HG03520 (cell line): Measurements from ENCODE around the gene PDLIM3.
A peak's percentile ranks its signal among the peaks of the same experiment; 100 is the strongest.
"Not testable (repeated sequence)": the region's sequence is repeated elsewhere in the genome, so short reads cannot be mapped to it uniquely, and the experiment has no call there.

ENCODE experiments used
- ATAC-seq: cut with Tn5 transposase; IDR thresholded peaks from one replicate; pipeline ENCODE4 v1.9.1; 2021; ENCODE audit warnings: mild to moderate bottlenecking, moderate library complexity; ENCODE audit not compliant: unreplicated experiment

PDLIM3 gene

DNA sequence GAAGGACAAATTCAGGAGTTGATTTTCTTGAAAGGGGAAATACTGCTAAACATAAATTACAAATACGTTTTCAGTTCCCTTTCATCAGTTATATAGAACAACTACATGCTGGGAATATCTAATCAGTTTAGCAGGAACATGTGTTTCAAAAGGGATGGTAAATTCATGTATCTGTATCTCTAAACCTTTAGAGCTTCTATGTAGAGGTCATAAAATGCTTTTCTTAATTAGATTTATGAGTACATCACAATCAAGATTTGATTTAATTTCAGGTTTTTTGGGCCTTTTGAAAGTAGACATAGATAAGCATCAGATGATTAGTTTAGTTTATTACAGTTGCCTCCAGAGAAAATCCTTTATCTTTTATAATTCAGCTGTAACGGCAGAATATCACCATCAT is 12.9 kb downstream of the PDLIM3 start:
- no peak for ATAC-seq

DNA sequence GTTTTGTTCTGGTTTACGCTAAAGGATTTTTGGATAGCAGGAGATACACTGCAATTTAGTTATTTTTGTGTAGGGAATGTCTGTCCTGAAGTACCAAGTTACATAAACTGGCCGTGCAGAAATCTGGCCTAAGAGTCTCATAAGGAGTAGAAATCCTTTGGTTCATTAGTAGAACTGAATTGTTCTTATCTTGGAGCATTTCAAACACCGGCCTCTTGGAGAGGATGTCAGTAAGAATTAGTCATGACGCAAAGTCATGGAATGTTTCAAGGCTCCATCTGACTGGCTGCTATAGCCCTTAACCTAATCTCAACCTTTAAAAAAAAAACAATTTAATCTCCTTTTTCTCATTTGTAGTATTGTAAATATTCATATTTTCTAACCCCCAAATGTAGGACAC is 15.2 kb downstream of the PDLIM3 start:
- no peak for ATAC-seq

DNA sequence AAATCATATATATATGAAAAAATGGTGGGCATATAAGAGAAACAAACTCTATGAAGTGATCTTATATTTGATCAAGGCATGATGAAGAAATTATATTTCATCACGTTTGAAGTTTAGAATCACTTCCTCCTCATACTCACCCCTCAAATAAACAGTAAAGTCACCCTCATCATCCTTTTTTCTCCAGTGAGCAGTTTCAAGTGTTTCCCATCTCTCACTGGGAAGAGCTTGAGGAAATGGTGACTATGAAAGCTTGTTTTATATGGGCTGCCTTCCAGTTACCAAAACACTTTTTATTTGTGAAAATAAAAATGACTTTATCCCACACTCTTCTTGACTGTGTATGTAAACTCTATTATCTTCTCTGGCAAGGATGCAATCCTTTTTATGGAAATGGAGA is 16.8 kb downstream of the PDLIM3 start:
- ATAC-seq: no peak

DNA sequence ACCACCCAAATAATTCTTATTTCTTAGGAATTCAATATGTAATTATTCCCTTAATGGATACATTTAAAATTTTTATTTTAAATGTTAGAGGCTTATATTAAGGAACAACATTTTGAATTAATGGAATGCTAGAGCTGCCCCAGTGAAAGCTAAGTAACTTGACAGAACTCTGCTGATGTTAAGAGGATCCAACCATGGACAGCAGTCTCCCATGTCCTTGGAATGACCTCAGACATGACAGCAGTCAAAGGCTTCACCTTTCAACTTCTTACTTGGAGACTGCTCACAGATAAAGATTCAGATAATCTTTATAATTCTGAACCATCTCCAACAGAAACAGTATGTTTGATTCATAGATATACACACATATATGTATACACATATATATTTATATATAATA is 17.2 kb downstream of the PDLIM3 start:
- ATAC-seq: no peak

DNA sequence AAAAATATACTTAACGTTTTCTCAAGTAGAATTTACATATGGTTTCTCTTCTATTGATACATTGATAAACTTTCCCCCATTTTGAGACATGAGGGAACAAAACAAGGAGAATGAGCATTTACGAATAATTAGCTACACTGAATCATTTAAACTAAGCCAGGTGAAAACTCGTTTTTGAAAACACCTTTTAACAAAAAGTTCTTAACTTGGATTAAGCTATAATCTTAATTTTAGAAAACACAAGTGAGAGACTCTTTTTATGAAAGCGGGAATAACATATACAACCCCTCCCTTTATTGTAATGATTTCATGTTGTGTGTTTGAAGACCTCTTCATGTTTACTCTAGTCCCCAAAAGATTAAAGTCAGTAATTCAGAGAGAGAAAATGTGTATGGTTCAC is 20.1 kb downstream of the PDLIM3 start:
- ATAC-seq: no peak

DNA sequence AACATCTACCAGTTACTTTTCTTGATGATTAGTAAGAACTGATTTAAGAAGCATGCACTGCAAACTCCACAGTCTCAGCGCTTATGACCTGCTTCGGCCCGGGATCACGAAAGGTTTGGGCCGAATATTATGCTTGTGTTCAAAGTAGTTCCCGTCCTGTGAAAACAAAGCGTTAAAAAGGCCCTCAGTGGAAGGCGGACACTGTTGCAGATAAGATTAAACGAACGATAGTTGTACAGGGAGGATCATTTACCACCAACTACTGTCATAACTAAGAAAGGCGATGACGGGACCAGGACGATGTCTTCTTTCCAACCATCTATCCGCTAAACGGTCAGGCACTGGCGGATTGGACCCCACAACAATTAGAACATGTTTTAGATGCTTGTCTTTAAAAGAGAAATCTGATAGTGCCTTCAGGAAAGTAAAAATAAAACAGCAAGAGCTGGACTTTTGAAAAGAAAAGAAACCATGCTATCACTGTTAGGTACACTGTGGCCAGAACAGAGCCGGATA is 21.1 kb downstream of the PDLIM3 start:
- no peak for ATAC-seq

DNA sequence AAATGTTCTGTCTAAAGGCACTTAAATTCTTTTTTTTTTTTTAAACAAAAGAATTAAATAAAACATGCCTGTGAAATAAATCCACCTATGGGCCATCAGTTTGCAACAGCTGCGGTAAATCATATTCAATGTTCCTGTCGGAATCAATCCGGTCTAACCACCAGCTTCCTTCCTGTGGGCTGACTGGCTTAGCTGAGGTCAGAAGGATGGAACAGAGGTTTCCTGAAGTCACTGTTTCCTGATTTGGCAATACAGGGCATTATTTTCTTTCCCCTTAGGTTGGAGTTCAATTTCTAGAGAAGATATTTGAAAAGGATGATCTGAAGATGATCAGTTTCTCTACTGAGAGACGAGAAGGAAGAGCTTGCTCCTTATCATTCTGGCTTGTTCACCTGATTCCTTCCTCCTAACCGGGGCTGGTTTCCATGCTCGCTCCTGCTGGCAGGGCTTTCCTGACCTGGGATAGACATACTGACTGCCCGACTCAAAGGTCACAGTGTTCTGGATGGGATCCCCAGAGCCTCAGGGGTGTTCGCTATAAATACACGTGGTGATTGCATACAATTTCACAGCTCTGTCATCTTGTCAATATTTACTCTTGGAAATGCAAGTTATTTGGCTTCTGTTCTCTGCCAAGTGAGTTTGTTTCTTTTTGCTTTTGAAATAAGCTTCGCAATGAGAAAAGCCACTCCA is 21.7 kb downstream of the PDLIM3 start:
- no peak for ATAC-seq

DNA sequence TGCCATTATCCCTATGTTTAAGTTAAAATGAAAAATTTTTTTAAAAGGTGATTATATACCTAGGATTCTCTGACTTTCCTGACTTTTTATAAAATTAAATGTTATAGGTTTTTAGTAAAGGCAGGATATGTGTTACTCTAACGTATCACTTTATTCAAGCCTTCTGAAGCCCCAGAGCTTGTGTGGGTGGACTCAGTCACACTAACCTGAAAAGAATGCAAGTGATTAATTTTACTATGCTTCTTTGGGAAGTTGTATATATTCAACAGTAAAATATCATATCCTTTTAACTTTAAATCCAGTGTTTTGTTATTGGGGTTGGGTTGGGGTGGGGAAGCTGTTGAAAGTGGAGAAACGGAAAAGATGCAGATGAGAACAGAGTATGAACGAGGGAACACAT is 22.8 kb downstream of the PDLIM3 start:
- ATAC-seq: no peak

DNA sequence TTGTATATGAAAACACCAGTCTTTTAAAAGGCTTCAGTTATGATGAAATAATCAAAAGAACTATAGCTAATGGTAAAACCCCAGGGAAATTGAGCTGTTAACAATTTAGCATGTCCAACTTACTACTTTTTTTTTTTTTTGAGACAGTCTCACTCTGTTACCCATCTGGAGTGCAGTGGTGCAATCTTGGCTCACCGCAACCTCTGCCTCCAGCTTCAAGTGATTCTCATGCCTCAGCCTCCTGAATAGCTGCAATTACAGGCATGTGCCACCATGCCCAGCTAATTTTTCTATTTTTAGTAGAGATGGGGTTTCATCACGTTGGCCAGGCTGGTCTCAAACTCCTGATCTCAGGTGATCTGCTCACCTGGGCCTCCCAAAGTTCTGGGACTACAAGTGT is 24.1 kb downstream of the PDLIM3 start:
- ATAC-seq: not testable (repeated sequence)

DNA sequence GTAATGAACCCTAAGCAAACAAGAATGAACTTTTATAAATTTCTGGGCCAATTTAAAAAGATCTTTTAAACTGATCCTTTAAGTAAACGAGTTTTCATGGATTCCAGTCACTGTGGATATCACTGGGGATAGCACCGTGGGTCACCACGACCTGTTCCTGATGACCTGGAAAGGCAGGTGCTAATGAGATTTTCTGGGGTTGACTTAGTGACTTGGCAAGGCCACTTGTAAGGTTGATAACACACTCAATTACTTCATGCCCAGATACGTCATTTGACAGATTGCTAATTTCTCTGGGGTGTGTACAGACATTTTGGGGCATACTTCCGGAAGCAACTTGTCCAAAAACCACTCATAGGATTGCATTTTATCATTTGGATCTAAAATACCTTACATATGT is 24.5 kb downstream of the PDLIM3 start:
- ATAC-seq: no peak

DNA sequence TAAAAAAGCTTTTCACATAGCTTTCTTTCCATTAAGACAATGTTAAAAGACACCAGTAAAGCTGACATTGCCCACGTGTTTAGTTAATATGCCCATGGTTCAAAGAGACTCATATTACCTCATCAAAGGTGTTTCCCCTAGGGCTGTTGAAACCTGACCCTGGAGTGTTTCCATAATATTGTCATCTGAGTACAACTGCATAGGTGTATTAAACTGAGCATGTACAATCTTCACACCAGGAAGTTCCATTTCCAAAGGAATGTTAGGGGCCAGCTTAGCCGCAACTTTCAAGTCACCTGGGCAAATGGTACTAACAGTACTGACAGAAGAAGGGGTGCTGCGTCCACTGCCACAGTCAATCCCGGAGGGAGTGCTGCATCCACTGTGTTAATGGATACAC is 27.1 kb downstream of the PDLIM3 start:
- no peak for ATAC-seq

DNA sequence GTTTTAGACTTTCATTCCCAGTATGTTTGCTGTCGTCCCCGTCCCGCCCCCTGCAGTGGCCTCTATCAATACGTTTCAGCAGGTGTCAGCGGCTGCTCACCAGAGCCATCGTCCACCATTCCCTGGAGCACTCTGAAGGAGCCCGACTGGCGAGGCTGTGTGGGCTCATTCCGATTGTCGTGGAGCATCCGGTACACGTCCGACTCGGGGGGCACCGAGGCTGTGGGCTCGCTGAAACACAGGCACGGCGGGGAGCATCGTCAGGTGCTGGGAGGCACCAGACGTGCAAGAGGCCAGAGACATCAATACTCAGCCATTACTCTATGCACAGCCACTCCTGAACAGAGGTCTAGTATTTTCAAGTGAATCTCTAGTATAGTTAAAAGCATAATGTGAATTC is 28.9 kb downstream of the PDLIM3 start:
- ATAC-seq: no peak

DNA sequence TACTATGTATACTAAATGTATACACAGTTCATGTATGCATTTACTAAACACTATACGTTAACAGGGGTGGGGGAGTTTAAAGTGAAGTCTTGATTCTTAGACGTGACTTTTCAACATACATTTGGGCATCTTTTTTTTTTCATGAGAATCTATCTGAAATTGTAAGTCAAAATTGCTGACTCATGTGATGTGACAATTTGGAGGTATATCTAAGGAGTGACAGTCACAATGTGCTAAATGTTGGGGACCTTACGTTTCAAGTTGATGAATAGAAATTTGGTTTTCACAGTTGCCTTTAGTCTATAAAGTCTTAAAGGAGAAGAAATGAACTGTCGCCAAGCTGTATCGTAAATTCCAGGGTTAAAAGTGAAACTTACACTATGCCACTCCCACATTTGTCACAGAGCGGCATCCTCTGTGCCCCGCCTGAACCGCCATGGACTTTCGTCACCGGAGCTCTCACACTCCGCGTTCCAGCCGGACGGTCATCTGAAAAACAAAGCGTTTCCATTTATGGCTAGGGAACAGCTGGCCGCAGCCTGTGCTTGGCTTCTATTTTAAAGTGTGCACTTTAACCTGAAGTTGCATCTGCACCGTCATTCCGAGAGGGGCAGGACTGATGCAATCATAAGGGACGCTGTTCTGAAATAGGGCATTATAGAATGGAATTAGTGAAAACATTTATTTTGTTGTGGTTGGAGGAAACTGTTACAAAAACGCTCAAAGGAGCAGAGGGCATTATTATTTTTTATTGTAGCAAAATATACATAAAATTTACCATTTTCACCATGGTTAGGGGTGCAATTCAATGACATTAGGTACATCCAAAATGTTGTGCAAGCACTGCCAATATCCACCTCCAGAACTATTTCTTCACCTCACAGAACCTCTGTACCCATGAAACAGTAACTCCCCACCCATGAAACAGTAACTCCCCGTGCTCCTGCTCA is 30.9 kb downstream of the PDLIM3 start:
- ATAC-seq: no peak

DNA sequence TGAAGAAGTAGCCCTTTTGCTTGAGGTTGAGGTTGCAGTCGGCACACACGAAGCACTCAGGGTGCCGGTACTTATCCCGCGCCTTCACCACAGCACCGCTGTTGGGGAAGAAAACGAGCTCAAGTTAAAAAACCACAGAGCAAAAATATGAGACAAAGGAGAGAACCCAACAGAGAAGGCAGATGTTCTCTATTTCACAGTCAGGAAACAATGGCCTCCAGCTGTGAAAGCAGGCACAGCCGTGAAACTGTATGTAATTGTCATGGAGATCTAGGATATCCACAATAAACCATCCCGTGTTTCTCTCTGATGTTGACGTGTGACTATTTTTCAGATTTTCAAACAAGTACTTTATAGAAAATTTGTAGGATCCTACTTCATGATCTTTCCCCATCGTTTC is 32.9 kb downstream of the PDLIM3 start:
- no peak for ATAC-seq

DNA sequence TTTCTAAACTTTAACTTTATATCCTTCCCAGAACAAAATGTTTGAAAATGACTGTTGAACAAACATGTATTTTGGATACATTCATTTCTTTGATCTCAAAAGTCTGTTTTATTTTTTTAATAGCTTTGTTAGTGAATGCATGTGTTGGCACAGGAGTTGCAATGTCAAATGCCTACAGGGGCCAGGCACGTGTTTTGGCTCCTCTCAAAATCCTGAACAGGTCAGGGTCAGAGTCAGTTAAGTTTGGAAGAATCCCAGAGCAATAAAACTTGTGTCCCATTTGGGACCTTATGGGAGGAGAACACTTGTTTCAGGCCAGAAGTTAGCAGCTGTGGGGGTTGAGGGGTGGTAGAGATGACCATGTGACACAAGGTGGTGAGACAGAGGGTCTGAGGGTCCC is 34.7 kb downstream of the PDLIM3 start:
- no peak for ATAC-seq

DNA sequence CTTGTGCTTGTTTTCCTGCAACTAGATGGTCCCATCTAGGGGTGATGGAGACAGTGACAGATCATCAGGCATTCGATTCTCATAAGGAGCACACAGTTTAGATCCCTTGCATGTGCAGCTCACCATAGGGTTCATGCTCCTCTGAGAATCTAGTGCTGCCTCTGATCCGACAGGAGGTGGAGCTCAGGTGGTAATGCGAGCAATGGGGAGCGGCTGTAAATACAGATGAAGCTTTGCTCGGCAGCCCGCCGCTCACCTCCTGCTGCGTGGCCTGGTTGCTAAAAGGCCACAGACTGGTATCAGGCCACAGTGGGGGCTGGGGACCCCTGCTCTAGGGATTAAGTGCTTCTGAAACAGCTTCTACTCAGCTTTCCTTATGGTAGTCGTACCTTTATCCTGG is 35.3 kb downstream of the PDLIM3 start:
- no peak for ATAC-seq

DNA sequence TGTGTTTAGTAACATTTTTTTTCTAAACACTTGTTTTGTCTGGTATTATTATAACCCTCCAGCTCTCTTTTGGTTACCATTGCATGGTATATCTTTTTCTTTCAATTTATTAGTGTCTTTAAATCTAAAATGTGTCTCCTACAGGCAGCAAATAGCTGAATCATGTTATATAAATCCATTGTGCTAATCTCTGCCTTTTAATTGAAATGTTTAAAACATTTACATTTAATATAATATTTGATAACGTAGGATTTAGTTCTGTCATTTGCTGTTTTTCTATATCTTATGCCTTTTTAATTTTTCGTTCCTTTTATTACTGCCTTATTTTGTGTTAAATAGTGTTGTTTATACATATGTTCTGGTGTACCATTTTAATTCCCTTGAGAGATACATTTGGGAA is 46.7 kb downstream of the PDLIM3 start:
- ATAC-seq: no peak

DNA sequence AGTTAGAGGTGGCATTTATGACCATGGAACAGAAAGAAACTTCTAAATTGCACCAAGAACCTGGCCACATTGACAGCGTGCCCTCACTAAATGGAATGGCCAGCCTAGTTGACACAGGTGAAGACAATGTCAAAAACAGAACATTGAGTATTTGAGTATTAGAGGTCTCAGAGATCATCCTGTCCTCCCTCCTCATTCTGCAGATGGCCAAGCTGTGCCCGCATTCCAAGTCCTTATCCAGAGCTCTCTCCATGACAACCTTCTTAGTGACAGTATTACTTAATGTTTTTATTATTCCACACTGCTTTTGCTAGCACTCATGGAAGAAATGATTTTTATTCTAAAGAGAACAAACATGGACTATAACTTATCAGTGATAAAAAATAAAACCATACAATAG is 53.9 kb downstream of the PDLIM3 start:
- no peak for ATAC-seq

DNA sequence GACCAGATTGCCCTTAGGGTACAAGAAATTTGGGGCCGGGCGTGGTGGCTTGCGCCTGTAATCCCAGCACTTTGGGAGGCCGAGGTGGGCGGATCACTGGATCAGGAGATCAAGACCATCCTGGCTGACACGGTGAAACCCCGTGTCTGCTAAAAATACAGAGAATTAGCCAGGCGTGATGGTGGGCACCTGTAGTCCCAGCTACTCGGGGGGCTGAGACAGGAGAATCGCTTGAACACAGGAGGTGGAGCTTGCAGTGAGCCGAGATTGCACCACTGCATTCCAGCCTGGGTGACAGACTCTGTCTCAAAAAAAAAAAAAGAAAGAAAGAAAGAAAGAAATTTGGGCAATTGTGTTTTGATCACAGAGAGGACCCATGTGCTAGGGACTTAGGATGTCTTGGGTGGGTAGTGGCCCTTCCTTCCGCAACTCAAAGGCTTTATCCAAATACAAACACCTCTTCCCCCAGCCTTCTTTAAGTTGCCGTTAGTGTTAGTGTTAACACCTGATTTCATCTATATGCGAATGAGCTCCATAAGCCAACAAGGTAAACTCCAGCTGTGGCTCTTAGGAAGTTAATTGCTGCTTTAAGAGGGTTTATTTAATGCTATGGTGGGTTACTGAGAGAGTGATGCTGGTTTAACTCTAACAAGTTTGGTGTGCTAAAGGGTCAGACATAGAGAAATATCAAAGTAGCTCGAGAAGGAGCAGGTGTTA is 55.1 kb downstream of the PDLIM3 start:
- peak; percentile 9 for ATAC-seq

DNA sequence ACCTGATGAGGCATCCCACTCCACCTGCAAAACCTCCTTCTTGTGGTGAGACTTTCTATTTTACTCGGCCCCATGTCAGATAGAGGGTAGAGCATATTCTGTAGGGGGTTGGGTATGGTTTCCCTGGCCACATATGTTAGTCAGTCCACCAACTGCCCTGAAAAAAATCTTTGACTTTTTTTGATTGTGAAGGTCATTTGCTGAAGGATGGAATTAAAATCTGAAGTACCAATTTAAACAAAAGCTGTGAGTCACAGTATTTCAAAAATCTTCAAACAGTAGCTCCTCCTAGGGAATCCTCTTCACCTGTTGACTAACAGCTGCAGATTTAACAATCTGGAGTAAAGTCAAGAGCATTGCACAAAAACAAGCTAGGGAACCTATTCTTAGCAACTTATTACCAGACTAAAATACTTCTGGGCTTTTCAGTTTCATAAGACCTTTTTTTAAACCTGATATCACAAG is 55.8 kb downstream of the PDLIM3 start:
- peak; percentile 85 for ATAC-seq

DNA sequence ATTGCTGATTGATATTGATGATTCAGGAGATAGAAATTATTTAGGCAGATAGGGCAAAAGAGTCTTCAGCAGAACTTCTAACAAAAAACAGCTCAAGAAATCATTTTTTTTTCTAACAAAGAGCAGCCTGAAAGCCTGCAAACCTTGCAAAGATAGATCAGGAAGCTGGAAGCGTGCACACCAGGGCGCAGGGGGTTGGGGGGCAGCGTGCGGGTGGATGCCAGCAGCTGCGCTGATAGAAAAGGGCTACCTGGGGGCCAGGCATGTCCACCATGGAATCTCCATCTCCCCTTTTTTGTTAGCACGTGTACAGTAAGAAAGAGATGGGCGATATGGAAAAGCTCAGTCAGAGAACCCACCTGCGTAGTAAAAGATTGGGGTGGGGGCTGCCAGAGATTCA is 62.1 kb downstream of the PDLIM3 start:
- ATAC-seq: no peak
